Transverse colon (tissue), 4 donors: ENCODE measurements around the gene CNTN5. TPM values are rescaled to one million over a fixed set of nuclear protein-coding genes. Genes with fewer than 3 reads are reported as not detected.

Experiments
- DNase-seq: peaks from one replicate; pipeline ENCODE4 v3.0.0-alpha.2; 2019
- H3K27ac ChIP-seq, 4 donors: fragments of 200-600 bp; sonication (generic); 2 replicates each; pipeline ENCODE4 v1.5.1; 2016 to 2018; ENCODE audit warnings: inconsistent platforms in 4 of 4
- H3K27me3 ChIP-seq: fragments of 200-600 bp; sonication (generic); 2 replicates; pipeline ENCODE4 v1.5.1; 2017; ENCODE audit warnings: inconsistent platforms
- H3K36me3 ChIP-seq, 4 donors: fragments of 200-600 bp; sonication (generic); 2 replicates each; pipeline ENCODE4 v1.5.1; 2017 to 2019; ENCODE audit warnings: inconsistent platforms in 4 of 4
- H3K4me1 ChIP-seq, 4 donors: fragments of 200-600 bp; sonication (generic); 2 replicates each; pipeline ENCODE4 v1.5.1; 2017 to 2020; ENCODE audit warnings: inconsistent platforms in 4 of 4
- H3K4me3 ChIP-seq, 4 donors: fragments of 200-600 bp; sonication (generic); 1 replicate in 1 of 4; 2 replicates in 3 of 4; pipeline versions ENCODE4 v1.5.1 to v1.6.1; 2017 to 2019; ENCODE audit warnings: inconsistent platforms in 4 of 4
- H3K9me3 ChIP-seq, 2 donors: fragments of 200-600 bp; sonication (generic); 2 replicates each; pipeline ENCODE4 v1.5.1; 2017 to 2019; ENCODE audit warnings: inconsistent platforms in 2 of 2
- CTCF ChIP-seq, 5 experiments: fragments of 200-600 bp in 3 of 5; fragments of 450-650 bp in 2 of 5; sonication (generic) in 3 of 5; IDR thresholded peaks; 1 replicate in 2 of 5; 2 replicates in 3 of 5; pipeline ENCODE4 v1.5.1; 2016 to 2017; ENCODE audit warnings: antibody characterized with exemption in 5 of 5, inconsistent platforms in 3 of 5, mild to moderate bottlenecking in 2 of 5, moderate library complexity in 1 of 5
- EP300 ChIP-seq: sonication (generic); formaldehyde crosslinking; IDR thresholded peaks from one replicate; pipeline ENCODE4 v1.6.1; 2017; ENCODE audit warnings: antibody characterized with exemption, low read depth
- POLR2A ChIP-seq: fragments of 450-650 bp; IDR thresholded peaks from one replicate; pipeline ENCODE4 v1.6.1; 2016; ENCODE audit warnings: antibody characterized with exemption, mild to moderate bottlenecking, moderate library complexity
- POLR2AphosphoS5 ChIP-seq, 3 donors: sonication (generic); formaldehyde crosslinking; IDR thresholded peaks; one replicate each; pipeline ENCODE4 v1.6.1; 2016; ENCODE audit warnings: antibody characterized with exemption in 3 of 3
- WGBS, 2 donors: methylation state at CpG; one replicate each; pipeline ENCODE4 v1.1.5; 2018; ENCODE audit warnings: low coverage in 1 of 2; 5-methylcytosine and 5-hydroxymethylcytosine counted together
- in situ Hi-C, 4 donors: fragments of 200-750 bp; cut with MboI; loops; one replicate each; pipeline versions ENCODE4 v1.15.0 to v1.15.1; 2017; ENCODE audit warnings: low sequenced_read_pairs in 3 of 4, low pct_ligation_motif_present in 1 of 4, low pct_unique_long_range_greater_than_20kb in 1 of 4
- intact Hi-C: fragments of 100-400 bp; cut with DNase I; formaldehyde crosslinking; loops from one replicate; pipeline ENCODE4 v1.15.1; 2023; ENCODE audit warnings: low total_unique reads
- total RNA-seq, 4 donors: library from RNA; depleted of rRNA; stranded (reverse); fragments of >200 nt; gene quantifications; one replicate each; pipeline ENCODE4 v1.1.0, GENCODE V29; 2016

Gene CNTN5
- total RNA-seq, 4 donors from 2014 or later = 0.14 TPM; not detected in 3

- in situ Hi-C loops = no loop called here
These were observed 821.1 kb downstream of the CNTN5 start for GRCh38 chr11:99841885-99842284.

GRCh38 chr11:99865951-99866350, 845.2 kb downstream of the CNTN5 start:
- no peak overlapping the region for H3K4me3 ChIP-seq
- in situ Hi-C loops = no loop called here
- no peaks in the 10 kb centered on the region for H3K36me3 ChIP-seq
- 19 to 25% methylated on average over 2 of the region's 2 CpGs for WGBS, 2 donors
- H3K27ac ChIP-seq = no peak overlapping the region
- no peaks in the 10 kb centered on the region for H3K9me3 ChIP-seq
- no peaks in the 10 kb centered on the region for H3K27me3 ChIP-seq
- no peak for TF ChIP-seq CTCF (IDR thresholded peaks at IDR 0.05)
- TF ChIP-seq POLR2A = no peak
- TF ChIP-seq POLR2AphosphoS5 (IDR thresholded peaks at IDR 0.05) = no peak
- TF ChIP-seq EP300 = no peak
- intact Hi-C loops = no loop called here
- no peak for DNase-seq
- no peaks in the 10 kb centered on the region for H3K4me1 ChIP-seq

More at GRCh38 chr11:99841885-99842284, 821.1 kb downstream of the CNTN5 start:
- TF ChIP-seq EP300 (no peak), CTCF (IDR thresholded peaks at IDR 0.05) (no peak), POLR2AphosphoS5 (IDR thresholded peaks at IDR 0.05) (no peak), POLR2A (no peak)
- intact Hi-C loops = no loop called here
- H3K27ac ChIP-seq = no peak overlapping the region
- DNase-seq = no peak
- H3K27me3 ChIP-seq = no peaks in the 10 kb centered on the region
- no peak overlapping the region for H3K4me3 ChIP-seq
- 74 to 78% methylated on average over 6 to 7 of the region's 7 CpGs for WGBS, 2 donors
- H3K9me3 ChIP-seq = no peaks in the 10 kb centered on the region
- H3K4me1 ChIP-seq = no peaks in the 10 kb centered on the region
- no peaks in the 10 kb centered on the region for H3K36me3 ChIP-seq

- no peak for TF ChIP-seq CTCF (IDR thresholded peaks at IDR 0.05)
- no peak for TF ChIP-seq EP300
- no peak for TF ChIP-seq POLR2A
- no peak for TF ChIP-seq POLR2AphosphoS5 (IDR thresholded peaks at IDR 0.05)
- intact Hi-C loops (no loop called here), in situ Hi-C loops (no loop called here)
- Histone ChIP-seq H3K9me3 (no peaks in the 10 kb centered on the region), H3K27me3 (no peaks in the 10 kb centered on the region), H3K4me3 (no peak overlapping the region), H3K27ac (no peak overlapping the region), H3K36me3 (no peaks in the 10 kb centered on the region), H3K4me1 (no peaks in the 10 kb centered on the region)
- 49 to 68% methylated on average over 5 of the region's 5 CpGs for WGBS, 2 donors
- no peak for DNase-seq
These were observed 860.9 kb downstream of the CNTN5 start for GRCh38 chr11:99881610-99882009.

- Histone ChIP-seq H3K9me3 (no peaks in the 10 kb centered on the region), H3K4me1 (no peaks in the 10 kb centered on the region), H3K27me3 (no peaks in the 10 kb centered on the region), H3K4me3 (no peak overlapping the region), H3K27ac (no peak overlapping the region), H3K36me3 (no peaks in the 10 kb centered on the region)
- intact Hi-C loops = no loop called here
- WGBS, 2 donors = 63 to 83% methylated on average over 3 to 6 of the region's 6 CpGs
- in situ Hi-C loops = no loop called here
- no peak for DNase-seq
- TF ChIP-seq CTCF (IDR thresholded peaks at IDR 0.05) = no peak
- no peak for TF ChIP-seq POLR2A
- TF ChIP-seq EP300 = no peak
- no peak for TF ChIP-seq POLR2AphosphoS5 (IDR thresholded peaks at IDR 0.05)
These were observed 864.0 kb downstream of the CNTN5 start for GRCh38 chr11:99884750-99885149.
